GM06990 (cell line): Measurements from ENCODE around the gene DNAJC13.

ENCODE experiments used
- DNase-seq: peaks from one replicate; pipeline ENCODE4 v3.0.0-alpha.2; 2011; ENCODE audit not compliant: insufficient read length; ENCODE audit errors: extremely low read depth
- H3K27me3 ChIP-seq: replicated peaks from 2 replicates; pipeline ENCODE4 v1.6.0; 2011; ENCODE audit warnings: low read length; ENCODE audit not compliant: control insufficient read depth, insufficient read depth
- H3K36me3 ChIP-seq: 2 replicates; pipeline ENCODE4 v1.5.1; 2011; ENCODE audit warnings: low read length; ENCODE audit not compliant: control insufficient read depth, insufficient read depth
- H3K4me3 ChIP-seq: replicated peaks from 2 replicates; pipeline ENCODE4 v1.5.1; 2011; ENCODE audit warnings: low read depth, mild to moderate bottlenecking, control low read depth, low read length
- CTCF ChIP-seq: IDR thresholded peaks from 2 replicates; pipeline ENCODE4 v1.5.1; 2011; ENCODE audit warnings: low read length, control low read depth, mild to moderate bottlenecking, inconsistent platforms; ENCODE audit not compliant: insufficient read depth, poor library complexity, severe bottlenecking

DNAJC13 gene

DNA sequence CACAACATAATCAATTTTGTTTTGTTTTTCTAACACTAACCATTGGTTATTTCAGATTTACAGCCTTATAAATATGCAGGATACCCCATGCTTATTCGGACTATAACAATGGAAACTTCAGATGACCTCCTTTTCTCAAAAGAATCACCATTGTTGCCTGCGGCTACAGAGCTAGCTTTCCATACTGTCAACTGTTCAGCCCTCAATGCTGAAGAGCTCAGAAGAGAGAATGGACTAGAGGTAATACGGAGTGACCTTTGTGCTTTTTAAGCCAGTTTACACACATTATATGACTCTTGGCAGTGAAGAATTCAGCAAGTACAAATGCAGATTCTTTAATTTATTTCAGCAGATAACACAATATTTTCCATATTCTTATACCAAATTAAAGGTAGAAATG lies 81.8 kb downstream of the DNAJC13 start:
- H3K4me3 ChIP-seq: no peak overlapping the region
- no peaks in the 10 kb centered on the region for H3K27me3 ChIP-seq
- no peak for TF ChIP-seq CTCF
- DNase-seq: no peak
- peaks cover 3% of the 10 kb centered on the region for H3K36me3 ChIP-seq

- Histone ChIP-seq H3K36me3 (peaks cover 5% of the 10 kb centered on the region), H3K27me3 (no peaks in the 10 kb centered on the region), H3K4me3 (no peak overlapping the region)
- no peak for TF ChIP-seq CTCF
- DNase-seq: no peak
Measured at GRCh38 chr3:132503559-132503958, 86.3 kb downstream of the DNAJC13 start.

DNA sequence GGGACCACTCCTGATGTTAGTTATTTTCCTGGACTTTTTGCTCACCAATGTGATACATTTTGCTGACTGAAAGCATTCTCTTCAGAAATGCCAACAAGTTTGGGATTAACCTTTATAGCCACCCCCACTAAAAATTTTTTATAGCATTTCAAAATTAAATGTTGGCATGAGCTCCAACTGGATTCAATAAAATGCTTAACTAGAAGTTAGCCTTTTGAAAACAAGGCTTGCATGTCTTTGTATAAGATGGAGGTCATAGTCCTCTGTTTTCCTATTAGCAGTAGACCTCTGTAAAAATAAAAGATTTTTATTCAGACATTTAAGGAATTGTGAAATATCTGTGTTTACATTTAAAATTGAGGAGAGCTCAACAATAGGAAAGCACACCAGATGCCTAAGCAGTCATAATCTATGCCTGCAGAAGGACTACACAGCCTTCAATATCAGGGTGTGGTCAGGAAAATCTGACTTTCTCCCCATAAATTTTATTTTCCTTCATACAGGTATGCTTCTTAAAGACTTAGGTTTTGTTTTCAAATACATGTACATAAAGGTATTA lies 87.2 kb downstream of the DNAJC13 start:
- H3K27me3 ChIP-seq: no peaks in the 10 kb centered on the region
- DNase-seq: no peak
- TF ChIP-seq CTCF: no peak
- H3K36me3 ChIP-seq: peaks cover 5% of the 10 kb centered on the region
- H3K4me3 ChIP-seq: no peak overlapping the region

GRCh38 chr3:132507657-132508056 lies 90.4 kb downstream of the DNAJC13 start:
- Histone ChIP-seq H3K4me3 (no peak overlapping the region), H3K36me3 (peaks cover 4% of the 10 kb centered on the region), H3K27me3 (no peaks in the 10 kb centered on the region)
- TF ChIP-seq CTCF: no peak
- no peak for DNase-seq

DNA sequence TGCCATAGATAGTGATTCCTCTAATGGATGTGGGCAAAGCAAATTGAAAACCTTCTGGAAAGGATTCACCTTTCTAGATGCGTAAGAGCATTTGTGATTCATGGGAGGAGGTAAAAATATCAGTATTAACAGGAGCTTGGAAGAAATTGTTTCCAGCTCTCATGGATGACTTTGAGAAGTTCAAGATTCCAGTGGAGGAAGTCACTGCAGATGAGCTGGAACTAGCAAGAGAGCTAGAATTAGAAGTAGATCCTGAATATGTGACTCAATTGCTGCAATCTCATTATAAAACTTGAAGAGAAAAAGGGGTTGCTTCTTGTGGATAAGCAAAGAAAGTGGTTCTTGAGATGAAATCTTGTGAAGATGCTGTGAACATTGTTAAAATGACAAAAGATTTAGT lies 91.8 kb downstream of the DNAJC13 start:
- Histone ChIP-seq H3K27me3 (no peaks in the 10 kb centered on the region), H3K4me3 (no peak overlapping the region), H3K36me3 (peaks cover 2% of the 10 kb centered on the region)
- DNase-seq: no peak
- no peak for TF ChIP-seq CTCF

DNA sequence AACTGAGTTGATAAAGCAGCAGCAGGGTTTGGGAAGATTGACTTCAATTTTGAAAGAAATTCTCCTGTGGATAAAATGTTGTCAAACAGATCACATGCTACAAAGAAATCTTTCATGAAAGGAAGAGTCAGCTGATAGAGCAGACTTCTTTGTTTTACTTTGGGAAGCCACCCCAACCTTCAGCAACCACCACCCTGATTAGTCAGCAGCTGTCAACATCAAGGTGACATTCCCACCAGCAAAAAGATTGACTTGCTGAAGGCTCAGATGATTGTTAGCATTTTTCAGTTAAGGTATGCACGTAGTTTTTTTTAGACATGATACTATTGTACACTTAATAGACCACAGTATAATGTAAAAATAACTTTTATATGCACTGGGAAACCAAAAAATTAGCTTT lies 92.2 kb downstream of the DNAJC13 start:
- TF ChIP-seq CTCF: no peak
- peaks cover 2% of the 10 kb centered on the region for H3K36me3 ChIP-seq
- no peak for DNase-seq
- H3K27me3 ChIP-seq: no peaks in the 10 kb centered on the region
- H3K4me3 ChIP-seq: no peak overlapping the region
